Thoracic aorta (tissue), 2 donors: ENCODE data around the gene GPR158. TPM values are rescaled to one million over a fixed set of nuclear protein-coding genes. Genes with fewer than 3 reads are reported as not detected.

Source experiments
- ATAC-seq: fragments of 150-250 bp; one replicate; pipeline ENCODE4 v1.8.0; 2017; ENCODE audit warnings: low read depth; ENCODE audit not compliant: insufficient number of reproducible peaks, low FRiP score
- DNase-seq: peaks from one replicate; pipeline ENCODE4 v3.0.0-alpha.2; 2020; ENCODE audit warnings: low spot score
- H3K27ac ChIP-seq, 2 donors: fragments of 200-600 bp; sonication (generic); 1 replicate in 1 of 2; 2 replicates in 1 of 2; pipeline ENCODE4 v1.5.1; 2016; ENCODE audit warnings: mild to moderate bottlenecking in 2 of 2, moderate library complexity in 2 of 2
- H3K27me3 ChIP-seq: fragments of 200-600 bp; sonication (generic); replicated peaks from 2 replicates; pipeline ENCODE4 v1.6.0; 2016; ENCODE audit warnings: mild to moderate bottlenecking; ENCODE audit not compliant: insufficient read depth
- H3K36me3 ChIP-seq: fragments of 200-600 bp; sonication (generic); one replicate; pipeline ENCODE4 v1.5.1; 2016
- H3K4me1 ChIP-seq, 2 donors: fragments of 200-600 bp; sonication (generic); 1 replicate in 1 of 2; 2 replicates in 1 of 2; pipeline versions ENCODE4 v1.5.1 to v1.6.0; 2016; ENCODE audit warnings: low read depth in 2 of 2, mild to moderate bottlenecking in 1 of 2; ENCODE audit not compliant: control insufficient read depth in 1 of 2
- H3K4me3 ChIP-seq: fragments of 200-600 bp; sonication (generic); 2 replicates; pipeline ENCODE4 v1.5.1; 2016; ENCODE audit warnings: mild to moderate bottlenecking
- H3K9me3 ChIP-seq: fragments of 200-600 bp; sonication (generic); 2 replicates; pipeline ENCODE4 v1.5.1; 2016
- CTCF ChIP-seq: fragments of 200-600 bp; sonication (generic); IDR thresholded peaks from one replicate; pipeline ENCODE4 v1.5.1; 2019; ENCODE audit warnings: antibody characterized with exemption
- total RNA-seq, 2 donors: library from RNA; depleted of rRNA; stranded (reverse); fragments of >200 nt; gene quantifications; one replicate each; pipeline versions ENCODE4 v1.1.0 to v1.2.3, GENCODE V29; 2016

GPR158 gene
- total RNA-seq, 2 donors from 2014 or later = not detected

DNA sequence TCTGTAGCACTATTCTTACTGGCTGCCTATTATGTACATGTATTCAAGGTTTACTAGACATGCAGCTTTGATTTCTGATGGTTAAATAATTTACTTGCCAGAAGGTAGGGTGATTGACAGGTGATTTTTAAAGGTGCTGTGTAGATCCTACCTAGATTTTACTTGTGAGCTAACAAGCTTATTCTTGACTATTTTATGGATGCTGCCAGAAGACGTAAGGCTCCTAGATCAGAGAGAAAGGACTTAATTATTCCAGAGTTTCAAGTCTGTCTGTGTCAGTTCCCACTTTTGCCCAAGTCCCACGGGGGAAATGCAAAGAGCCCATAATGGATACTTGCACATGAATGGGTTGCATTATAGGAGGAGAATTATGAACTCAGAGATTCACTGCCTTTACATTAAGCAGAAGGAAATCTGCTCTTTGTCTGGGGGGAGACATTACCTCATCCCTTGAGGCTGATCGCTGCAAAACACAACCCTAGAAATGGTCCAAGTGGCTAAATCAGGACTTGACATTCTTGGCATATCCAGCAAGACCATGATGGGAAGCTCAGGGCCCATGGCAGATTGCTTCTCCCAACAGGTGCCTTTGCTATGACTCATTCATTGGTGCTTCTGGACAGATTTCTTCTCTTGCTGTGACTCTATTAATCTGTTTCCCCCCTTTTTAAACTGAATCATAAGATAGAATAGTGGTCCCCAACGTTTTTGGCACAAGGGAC lies 32.1 kb downstream of the GPR158 start:
- Histone ChIP-seq H3K4me1 (no peaks in the 10 kb centered on the region), H3K9me3 (no peaks in the 10 kb centered on the region), H3K27me3 (no peaks in the 10 kb centered on the region), H3K4me3 (no peak overlapping the region), H3K27ac (no peak overlapping the region), H3K36me3 (no peaks in the 10 kb centered on the region)
- ATAC-seq (no peak), DNase-seq (no peak)
- TF ChIP-seq CTCF = no peak

DNA sequence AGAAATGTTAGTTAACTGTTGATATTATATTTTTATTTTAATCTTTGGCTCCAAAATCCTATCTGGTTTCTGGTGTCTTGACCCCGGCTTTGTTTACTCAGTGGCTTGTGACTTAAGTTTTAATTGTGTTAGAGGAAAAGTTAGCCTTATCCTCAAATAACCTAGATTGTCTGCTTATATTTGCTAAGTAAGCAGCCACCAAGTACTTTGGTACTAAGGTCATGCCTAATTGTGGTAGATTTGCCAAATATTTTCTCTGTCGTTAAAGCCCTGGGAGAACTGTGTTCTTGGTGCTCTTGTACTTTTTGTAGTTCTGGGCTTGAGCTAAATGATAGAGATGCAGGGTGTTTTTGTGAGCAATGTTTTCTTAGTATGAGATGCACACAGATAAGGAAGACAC lies 34.8 kb downstream of the GPR158 start:
- no peak for DNase-seq
- Histone ChIP-seq H3K4me3 (no peak overlapping the region), H3K36me3 (no peaks in the 10 kb centered on the region), H3K27ac (no peak overlapping the region), H3K27me3 (no peaks in the 10 kb centered on the region), H3K4me1 (no peaks in the 10 kb centered on the region), H3K9me3 (no peaks in the 10 kb centered on the region)
- no peak for ATAC-seq
- no peak for TF ChIP-seq CTCF

DNA sequence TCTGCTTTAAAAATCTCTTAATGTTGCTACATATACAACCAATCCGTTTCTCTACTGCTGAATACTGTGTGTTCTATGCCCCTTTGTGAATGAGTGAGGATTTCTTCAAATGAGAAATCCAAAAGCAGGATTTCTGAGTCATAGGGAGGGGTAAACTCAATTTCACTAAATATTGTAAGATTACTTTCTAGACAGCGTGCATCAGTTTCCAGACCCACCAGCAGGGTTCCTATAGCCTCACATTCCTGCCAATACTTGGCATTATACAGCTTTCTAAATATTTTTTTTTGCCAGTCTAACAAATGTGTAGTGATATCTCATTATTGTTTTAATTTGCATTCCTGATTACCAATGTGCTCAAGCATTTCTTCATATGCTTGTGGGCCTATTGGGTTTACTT lies 35.5 kb downstream of the GPR158 start:
- H3K27me3 ChIP-seq = no peaks in the 10 kb centered on the region
- no peaks in the 10 kb centered on the region for H3K4me1 ChIP-seq
- no peaks in the 10 kb centered on the region for H3K9me3 ChIP-seq
- H3K36me3 ChIP-seq = no peaks in the 10 kb centered on the region
- H3K4me3 ChIP-seq = no peak overlapping the region
- H3K27ac ChIP-seq = no peak overlapping the region
- no peak for TF ChIP-seq CTCF
- DNase-seq = no peak
- ATAC-seq = no peak

DNA sequence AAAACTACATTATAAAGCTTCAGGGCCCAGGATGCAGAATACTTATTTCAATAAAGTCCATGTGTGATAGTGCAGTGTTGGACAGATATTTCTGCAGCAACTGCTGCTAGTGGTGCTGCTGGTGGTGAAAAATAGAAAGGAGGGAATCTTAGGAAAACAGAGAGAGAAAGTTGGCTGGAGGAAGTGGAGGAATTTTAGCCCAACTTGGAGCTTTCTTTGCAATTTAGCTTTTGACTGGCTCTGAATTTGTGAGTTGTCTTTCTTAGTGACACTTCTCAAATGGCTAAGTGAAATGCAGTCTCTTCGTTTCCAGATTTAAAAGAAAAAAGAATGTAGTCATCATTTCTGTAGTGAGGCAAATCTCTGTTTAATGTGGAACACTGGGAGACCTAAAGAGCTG lies 45.4 kb downstream of the GPR158 start:
- DNase-seq (no peak), ATAC-seq (no peak)
- no peak for TF ChIP-seq CTCF
- H3K36me3 ChIP-seq = no peaks in the 10 kb centered on the region
- no peak overlapping the region for H3K27ac ChIP-seq
- no peaks in the 10 kb centered on the region for H3K9me3 ChIP-seq
- H3K4me1 ChIP-seq = no peaks in the 10 kb centered on the region
- no peak overlapping the region for H3K4me3 ChIP-seq
- no peaks in the 10 kb centered on the region for H3K27me3 ChIP-seq

DNA sequence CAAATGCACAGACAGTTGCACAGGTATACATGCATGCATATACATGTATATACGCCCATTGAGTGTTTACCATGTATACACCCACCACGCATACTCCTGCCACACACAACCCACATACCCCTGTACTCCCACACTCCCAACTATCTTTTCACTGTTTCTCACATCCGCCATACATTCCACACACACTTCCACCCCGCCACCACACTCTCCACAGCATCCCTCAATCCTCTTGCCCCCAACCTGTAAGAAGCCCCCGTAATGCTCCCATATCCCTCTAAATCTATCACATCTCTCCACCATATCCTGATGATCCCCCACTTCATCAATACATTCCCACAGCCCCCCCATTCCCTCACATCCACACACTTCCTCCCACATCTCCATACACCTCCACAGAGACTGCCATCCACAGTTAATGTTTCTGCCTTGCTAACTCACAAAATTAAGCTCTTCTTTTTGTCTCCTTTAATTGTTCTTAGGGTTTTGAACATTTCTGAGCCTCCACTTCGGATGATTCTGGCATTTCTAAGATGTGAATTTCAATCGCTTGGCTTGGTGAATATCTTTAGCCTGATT lies 47.4 kb downstream of the GPR158 start:
- no peaks in the 10 kb centered on the region for H3K36me3 ChIP-seq

More for the DNA sequence above, 47.4 kb downstream of the GPR158 start:
- Histone ChIP-seq H3K4me1 (no peaks in the 10 kb centered on the region), H3K27ac (no peak overlapping the region), H3K27me3 (no peaks in the 10 kb centered on the region), H3K4me3 (no peak overlapping the region), H3K9me3 (no peaks in the 10 kb centered on the region)
- TF ChIP-seq CTCF = no peak
- DNase-seq (no peak), ATAC-seq (no peak)
